K562 (cell line): ENCODE data around the gene PRELID2. TPM values are rescaled to one million over a fixed set of nuclear protein-coding genes. Genes with fewer than 3 reads are reported as not detected.

Experiments
- ATAC-seq: fragments of 200-7000 bp; cut with Tn5 transposase; 3 replicates; pipeline ENCODE4 v1.9.1; 2020; ENCODE audit warnings: moderate library complexity
- BruUV-seq: library from RNA; stranded (reverse); fragments of 400-500 nt; replicated peaks from 2 replicates; lab custom pipeline; 2021; lab: Mats Ljungman, UMichigan
- CTCF ChIA-PET: fragments of 300-600 bp; formaldehyde crosslinking; extraction: SDS; loops from one replicate; lab custom pipeline; 2021; ENCODE audit warnings: low intra/inter-chr PET ratio; lab: Yijun Ruan, JAX
- POLR2A ChIA-PET: fragments of 300-600, 350-650 bp; sonication (Branson Sonifier 250); formaldehyde crosslinking; extraction: SDS; loops from one replicate; lab custom pipeline; 2021; ENCODE audit warnings: antibody characterized with exemption, inconsistent platforms; lab: Yijun Ruan, JAX
- DNase-seq, 4 experiments: peaks; one replicate each; pipeline versions ENCODE4 v3.0.0 to v3.0.0-alpha.2; 2011 to 2018; ENCODE audit warnings: low spot score in 3 of 4, mixed read lengths in 3 of 4; ENCODE audit errors: extremely low read depth in 1 of 4
- FAIRE-seq: peaks from 2 replicates; lab custom pipeline; 2011; peaks lifted over from hg19 to GRCh38; lab: Jason Lieb, UNC
- H2AFZ ChIP-seq: 2 replicates; pipeline ENCODE4 v1.6.0; 2011; ENCODE audit warnings: low read depth, low read length, control low read depth, inconsistent platforms
- H3K27ac ChIP-seq: fragments of 200-600 bp; 3 replicates; pipeline ENCODE4 v1.8.0; 2011; ENCODE audit warnings: low read depth, mild to moderate bottlenecking, control low read depth, inconsistent platforms, low read length, moderate library complexity, mixed read lengths; ENCODE audit errors: extremely low read depth
- H3K27me3 ChIP-seq, 2 experiments: fragments of 300-600 bp in 1 of 2; 2 replicates in 1 of 2; 3 replicates in 1 of 2; pipeline versions ENCODE4 v1.6.0 to v1.8.0; 2011; ENCODE audit warnings: inconsistent platforms in 2 of 2, low read length in 2 of 2, mild to moderate bottlenecking in 1 of 2, mixed read lengths in 1 of 2, moderate library complexity in 1 of 2; ENCODE audit not compliant: control insufficient read depth in 2 of 2, insufficient read depth in 2 of 2
- H3K36me3 ChIP-seq: fragments of 300-600 bp; 3 replicates; pipeline ENCODE4 v1.8.0; 2011; ENCODE audit warnings: mild to moderate bottlenecking, low read length, inconsistent platforms; ENCODE audit not compliant: control insufficient read depth, insufficient read depth
- H3K4me1 ChIP-seq, 2 experiments: fragments of 200-600 bp in 1 of 2; replicated peaks in 1 of 2; 2 replicates in 1 of 2; 3 replicates in 1 of 2; pipeline versions ENCODE4 v1.5.1 to v1.8.0; 2011; ENCODE audit warnings: inconsistent platforms in 2 of 2, low read length in 2 of 2, mild to moderate bottlenecking in 1 of 2, mixed read lengths in 1 of 2, moderate library complexity in 1 of 2; ENCODE audit not compliant: control insufficient read depth in 2 of 2, insufficient read depth in 2 of 2
- H3K4me2 ChIP-seq: 2 replicates; pipeline ENCODE4 v1.6.1; 2011; ENCODE audit warnings: low read length, control low read depth, inconsistent platforms, mixed read lengths; ENCODE audit not compliant: insufficient read depth
- H3K4me3 ChIP-seq: fragments of 200-600 bp; sonication (generic), shearing (Covaris generic); 2 replicates; pipeline ENCODE4 v1.5.1; 2016; ENCODE audit warnings: control low read depth, inconsistent platforms
- H3K79me2 ChIP-seq: fragments of 200-600 bp; 3 replicates; pipeline ENCODE4 v1.8.0; 2011; ENCODE audit warnings: low read length, inconsistent platforms; ENCODE audit not compliant: control insufficient read depth, insufficient read depth
- H3K9ac ChIP-seq, 2 experiments: 2 replicates each; pipeline versions ENCODE4 v1.6.0 to v1.6.1; 2011; ENCODE audit warnings: low read depth in 2 of 2, low read length in 2 of 2, control low read depth in 1 of 2, inconsistent platforms in 1 of 2, mild to moderate bottlenecking in 1 of 2, mixed read lengths in 1 of 2; ENCODE audit not compliant: insufficient read depth in 1 of 2
- H3K9me1 ChIP-seq: one replicate; pipeline ENCODE4 v1.6.0; 2011; ENCODE audit warnings: inconsistent platforms, mild to moderate bottlenecking, low read length, moderate library complexity; ENCODE audit not compliant: control insufficient read depth, insufficient read depth
- H3K9me3 ChIP-seq: replicated peaks from 2 replicates; pipeline ENCODE4 v1.5.1; 2011; ENCODE audit warnings: low read depth, low read length, inconsistent platforms; ENCODE audit not compliant: control insufficient read depth, insufficient read depth
- H4K20me1 ChIP-seq: replicated peaks from 2 replicates; pipeline ENCODE4 v1.6.1; 2011; ENCODE audit warnings: low read length, inconsistent platforms, mixed read lengths; ENCODE audit not compliant: control insufficient read depth, insufficient read depth
- C11orf30 ChIP-seq: fragments of 450-650 bp; IDR thresholded peaks from 2 replicates; pipeline ENCODE4 v1.6.1; 2016; ENCODE audit warnings: low read depth, mild to moderate bottlenecking
- RAD21 ChIP-seq, 2 experiments: fragments of 250-450 bp in 1 of 2; fragments of 450-650 bp in 1 of 2; sonication (Bioruptor Pico) in 1 of 2; formaldehyde crosslinking in 1 of 2; IDR thresholded peaks in 1 of 2; conservative IDR thresholded peaks in 1 of 2; 2 replicates each; pipeline versions ENCODE4 v1.4.0 to v1.8.0; 2020 to 2022; ENCODE audit warnings: mild to moderate bottlenecking in 2 of 2, moderate library complexity in 1 of 2
- whole genome bisulfite sequencing: fragments of 100-300 bp; shearing (Covaris generic); methylation state at CpG from one replicate; pipeline ENCODE4 v1.1.6; 2016; ENCODE audit warnings: low coverage, mixed read lengths; ENCODE audit not compliant: insufficient coverage; ENCODE audit errors: missing lambda C conversion rate; 5-methylcytosine and 5-hydroxymethylcytosine counted together
- in situ Hi-C: fragments of 300-500 bp; cut with MboI; formaldehyde crosslinking; loops from 4 replicates; pipeline ENCODE4 v1.15.0; 2018; ENCODE audit warnings: inconsistent platforms, mixed read lengths
- intact Hi-C: fragments of 100-400 bp; cut with micrococcal nuclease; formaldehyde crosslinking; loops from 2 replicates; pipeline ENCODE4 v1.14.2; 2022
- polyA plus RNA-seq, 8 experiments: library from polyadenylated mRNA; depleted of rRNA in 4 of 8; stranded (reverse) in 5 of 8; unstranded in 3 of 8; fragments of >200 nt; fragmentation: Nextera tagmentation in 2 of 8; fragmentation: Illumina TruSeq in 1 of 8; extraction: Ambion mirVana in 2 of 8; extraction: Trizol in 1 of 8; gene quantifications; 2 replicates each; pipeline versions ENCODE4 v1.2.1 to v1.2.3, GENCODE V29; 2011 to 2014; ENCODE audit warnings: inconsistent platforms in 1 of 8, missing spikeins in 1 of 8
- total RNA-seq, 7 experiments: library from RNA; depleted of rRNA in 6 of 7; stranded (reverse); fragments of >200 nt in 6 of 7; fragmentation: Illumina TruSeq in 2 of 7; extraction: Trizol in 2 of 7; gene quantifications; 2 replicates each; pipeline versions ENCODE4 v1.2.1 to v1.2.3, GENCODE V29; 2011 to 2021; ENCODE audit warnings: low replicate concordance in 1 of 7
- TF ChIP-seq, protein P1 (sequence below), 3 experiments: IDR thresholded peaks in 2 of 3; conservative IDR thresholded peaks in 1 of 3; 2 replicates each; pipeline ENCODE4 v1.5.1; 2011 to 2012; ENCODE audit warnings: low read length in 3 of 3, mild to moderate bottlenecking in 3 of 3, control low read depth in 2 of 3, improper control_type of control experiment in 1 of 3, inconsistent platforms in 1 of 3, low read depth in 1 of 3, mixed read lengths in 1 of 3, moderate library complexity in 1 of 3; ENCODE audit not compliant: insufficient read depth in 2 of 3

The PRELID2 gene
- total and polyA plus RNA-seq, 9 of the 15 experiments (the other 6 are each of a cell fraction or from before 2014, with no cell fraction given), result 6.4 to 68.2 (median 28.8) TPM

DNA sequence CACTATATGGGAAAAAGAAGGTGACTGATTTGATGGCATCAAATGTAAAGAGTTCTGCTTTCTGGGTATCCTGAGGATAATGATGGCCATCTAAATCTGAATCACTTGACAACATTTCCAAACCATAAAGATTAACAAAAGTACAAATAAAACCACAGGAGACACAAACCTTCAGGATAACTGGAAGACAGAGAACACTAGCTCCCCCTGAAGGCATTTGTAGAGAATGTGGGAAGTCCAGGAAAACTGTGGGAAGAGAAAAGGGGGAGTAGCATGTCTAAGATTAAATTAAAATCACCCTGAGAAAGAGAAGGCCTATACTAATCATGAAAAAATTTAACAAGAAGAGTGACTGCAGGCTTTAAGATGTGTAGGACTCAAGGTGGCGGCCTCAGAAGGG, 116.2 kb downstream of the PRELID2 start:
- CTCF ChIA-PET, result no interaction called here

More for the DNA sequence above, 116.2 kb downstream of the PRELID2 start:
- Histone ChIP-seq H3K4me1 (no peaks in the 10 kb centered on the region), H3K36me3 (no peaks in the 10 kb centered on the region), H3K27ac (no peak overlapping the region), H3K79me2 (no peaks in the 10 kb centered on the region), H3K9me3 (no peaks in the 10 kb centered on the region), H3K27me3 (no peaks in the 10 kb centered on the region), H3K4me2 (no peak overlapping the region), H3K9ac (no peak overlapping the region), H3K9me1 (no peaks in the 10 kb centered on the region), H4K20me1 (no peaks in the 10 kb centered on the region)
- no peak for FAIRE-seq
- DNase-seq, result no peak
- intact Hi-C loops (no loop called here), in situ Hi-C loops (no loop called here)
- no peak for ATAC-seq
- POLR2A ChIA-PET, result no interaction called here
- 47% methylated on average over 1 of the region's 1 CpG for WGBS
- TF ChIP-seq RAD21 (CRISPR knock-in tag; conservative IDR thresholded peaks at IDR 0.05 in 1 of 2, IDR thresholded peaks at IDR 0.05 in 1 of 2) (peak in 1 of 2 experiments; percentile 37; a peak in 1 of 4 replicates), C11orf30 (no peak)
- TF ChIP-seq, protein P1, sequence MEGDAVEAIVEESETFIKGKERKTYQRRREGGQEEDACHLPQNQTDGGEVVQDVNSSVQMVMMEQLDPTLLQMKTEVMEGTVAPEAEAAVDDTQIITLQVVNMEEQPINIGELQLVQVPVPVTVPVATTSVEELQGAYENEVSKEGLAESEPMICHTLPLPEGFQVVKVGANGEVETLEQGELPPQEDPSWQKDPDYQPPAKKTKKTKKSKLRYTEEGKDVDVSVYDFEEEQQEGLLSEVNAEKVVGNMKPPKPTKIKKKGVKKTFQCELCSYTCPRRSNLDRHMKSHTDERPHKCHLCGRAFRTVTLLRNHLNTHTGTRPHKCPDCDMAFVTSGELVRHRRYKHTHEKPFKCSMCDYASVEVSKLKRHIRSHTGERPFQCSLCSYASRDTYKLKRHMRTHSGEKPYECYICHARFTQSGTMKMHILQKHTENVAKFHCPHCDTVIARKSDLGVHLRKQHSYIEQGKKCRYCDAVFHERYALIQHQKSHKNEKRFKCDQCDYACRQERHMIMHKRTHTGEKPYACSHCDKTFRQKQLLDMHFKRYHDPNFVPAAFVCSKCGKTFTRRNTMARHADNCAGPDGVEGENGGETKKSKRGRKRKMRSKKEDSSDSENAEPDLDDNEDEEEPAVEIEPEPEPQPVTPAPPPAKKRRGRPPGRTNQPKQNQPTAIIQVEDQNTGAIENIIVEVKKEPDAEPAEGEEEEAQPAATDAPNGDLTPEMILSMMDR (IDR thresholded peaks at IDR 0.05 in 2 of 3, conservative IDR thresholded peaks at IDR 0.05 in 1 of 3; ENCODE audit: insufficient read depth in 2 of 3, low read depth in 1 of 3, low read length in 3 of 3), result peak in 2 of 3 experiments; percentile 33 to 44; a peak in 2 of 6 replicates
- TF ChIP-seq, all 486 proteins: peak for 2
- BruUV-seq, result no TSS peak
- no peak overlapping the region for H2AFZ ChIP-seq
- no peak overlapping the region for H3K4me3 ChIP-seq
